Measurements from ENCODE around the gene TLK1.
A peak's percentile ranks its signal among the peaks of the same experiment; 100 is the strongest.

The TLK1 gene

DNA sequence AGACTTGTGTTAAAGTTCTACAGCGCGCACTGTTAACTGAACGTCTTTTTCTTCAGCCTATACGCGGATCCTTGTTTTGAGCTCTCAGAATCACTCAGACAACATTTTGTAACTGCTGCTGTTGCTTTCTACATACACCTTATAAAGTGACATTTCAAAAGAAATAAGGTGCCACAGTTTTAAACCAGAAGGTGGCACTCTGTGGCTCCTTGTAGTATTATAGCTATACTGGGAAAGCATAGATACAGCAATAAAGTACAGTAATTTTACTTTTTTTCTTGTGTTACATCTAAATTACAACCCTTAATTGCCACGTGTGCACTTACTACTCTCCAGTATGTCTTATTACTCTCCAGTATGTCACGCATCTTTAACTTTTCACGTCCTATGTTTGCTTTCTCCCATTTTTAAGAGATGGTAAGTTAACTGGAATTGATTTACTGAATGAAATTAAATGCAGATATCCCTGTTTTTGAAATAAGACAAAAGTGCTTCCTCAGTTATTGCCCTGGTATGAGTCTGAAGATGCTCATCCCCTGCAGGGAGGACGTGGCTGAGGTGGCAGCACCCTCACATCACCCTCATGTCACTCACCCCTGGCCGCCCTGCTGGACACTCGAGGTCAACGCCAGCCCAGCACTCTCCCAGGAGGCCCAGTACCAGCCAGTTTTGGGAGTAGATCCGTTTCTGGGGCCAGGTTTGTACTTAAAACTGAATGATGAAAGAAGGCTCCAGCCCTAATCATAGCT lies 193.9 kb downstream of the TLK1 start:
- no peak for DNase-seq (ENCODE audit: low read depth)

DNA sequence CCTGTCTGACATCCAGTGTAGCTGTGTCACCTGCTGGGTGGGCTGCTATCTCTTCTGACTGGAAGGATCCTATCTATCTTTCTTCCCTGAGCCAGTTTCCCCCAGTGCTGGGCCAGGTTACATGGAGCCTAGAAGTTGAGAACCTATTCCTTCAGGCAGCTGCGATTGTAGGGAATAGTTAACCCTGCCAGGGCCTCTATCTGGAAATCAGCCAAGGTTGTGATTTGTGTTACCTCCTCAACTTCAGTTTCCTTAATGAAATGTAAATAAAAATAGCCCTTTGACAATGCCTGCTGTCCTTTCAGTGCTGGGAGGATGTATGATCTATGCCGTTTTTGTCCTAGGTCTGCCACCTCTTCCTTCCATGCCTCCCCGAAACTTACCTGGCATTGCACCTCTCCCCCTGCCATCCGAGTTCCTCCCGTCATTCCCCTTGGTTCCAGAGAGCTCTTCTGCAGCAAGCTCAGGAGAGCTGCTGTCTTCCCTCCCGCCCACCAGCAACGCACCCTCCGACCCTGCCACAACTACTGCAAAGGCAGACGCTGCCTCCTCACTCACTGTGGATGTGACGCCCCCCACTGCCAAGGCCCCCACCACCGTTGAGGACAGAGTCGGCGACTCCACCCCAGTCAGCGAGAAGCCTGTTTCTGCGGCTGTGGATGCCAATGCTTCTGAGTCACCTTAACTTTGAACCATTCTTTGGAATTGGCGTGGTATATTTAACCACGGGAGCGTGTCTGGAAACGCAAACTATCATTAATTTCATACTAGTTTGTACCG lies 195.1 kb downstream of the TLK1 start:
- no peak for DNase-seq (ENCODE audit: low read depth)

DNA sequence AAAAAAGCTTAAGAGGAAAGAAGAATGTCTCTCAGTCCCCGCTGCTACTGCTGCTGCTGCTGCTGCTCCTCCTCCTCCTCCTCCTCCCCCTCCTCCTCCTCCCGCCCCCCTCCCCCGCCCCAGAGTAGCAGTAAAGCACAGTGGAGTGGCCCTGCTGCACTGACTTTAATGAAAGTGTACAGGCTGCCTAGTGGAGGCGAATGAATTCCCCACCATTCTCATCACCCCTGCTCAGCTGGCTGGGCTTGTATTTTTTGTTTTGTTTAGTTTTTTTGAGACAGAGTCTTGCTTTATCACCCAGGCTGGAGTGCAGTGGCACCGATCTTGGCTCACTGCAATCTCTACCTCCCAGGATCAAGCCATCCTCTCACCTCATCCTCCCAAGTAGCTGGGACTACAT lies 197.3 kb downstream of the TLK1 start:
- no peak for DNase-seq (ENCODE audit: low read depth)

DNA sequence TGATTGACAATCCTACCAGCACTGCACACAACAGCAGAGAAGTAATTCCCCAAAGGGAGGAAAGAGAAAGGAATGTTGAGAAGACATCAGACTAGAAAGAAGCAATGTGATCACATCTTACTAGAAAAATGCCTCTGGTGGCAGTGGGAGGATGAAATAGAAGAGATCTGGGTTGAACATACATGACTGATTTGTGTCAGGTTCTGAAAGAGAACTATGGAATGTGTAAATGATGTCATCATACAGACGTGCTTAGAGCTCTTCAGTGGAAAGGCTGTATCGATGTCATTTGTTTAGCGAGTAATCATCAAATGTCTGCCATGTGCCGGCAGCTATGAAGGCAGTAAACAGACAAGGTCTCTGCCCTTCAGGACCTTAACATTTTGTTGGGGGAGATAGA lies 206.8 kb downstream of the TLK1 start:
- DNase-seq (ENCODE audit: low read depth) = no peak

DNA sequence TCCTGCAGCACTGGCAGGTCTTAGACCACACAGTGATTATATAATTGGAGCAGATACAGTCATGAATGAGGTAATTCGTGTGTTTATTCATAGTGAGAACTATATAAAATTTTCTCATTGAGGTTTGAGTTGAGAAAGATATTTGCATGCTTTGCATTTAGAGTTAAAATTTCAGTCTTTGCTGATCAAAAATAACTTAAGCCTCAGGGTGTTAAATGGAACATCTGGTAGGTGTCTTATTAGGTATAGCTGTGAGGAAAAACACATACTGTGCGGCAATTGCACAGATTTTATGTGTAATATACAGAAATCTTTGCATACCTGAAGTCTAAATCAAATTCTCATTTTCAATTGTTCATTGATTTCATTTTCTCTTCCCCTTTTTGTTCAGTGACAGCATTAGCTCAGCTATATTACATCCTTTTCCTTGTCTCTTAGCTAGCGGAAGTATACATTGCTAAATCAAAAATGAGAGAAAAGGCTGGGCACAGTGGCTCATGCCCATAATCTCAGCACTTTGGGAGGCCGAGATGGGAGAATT lies 210.4 kb downstream of the TLK1 start:
- no peak for DNase-seq (ENCODE audit: low read depth)

DNA sequence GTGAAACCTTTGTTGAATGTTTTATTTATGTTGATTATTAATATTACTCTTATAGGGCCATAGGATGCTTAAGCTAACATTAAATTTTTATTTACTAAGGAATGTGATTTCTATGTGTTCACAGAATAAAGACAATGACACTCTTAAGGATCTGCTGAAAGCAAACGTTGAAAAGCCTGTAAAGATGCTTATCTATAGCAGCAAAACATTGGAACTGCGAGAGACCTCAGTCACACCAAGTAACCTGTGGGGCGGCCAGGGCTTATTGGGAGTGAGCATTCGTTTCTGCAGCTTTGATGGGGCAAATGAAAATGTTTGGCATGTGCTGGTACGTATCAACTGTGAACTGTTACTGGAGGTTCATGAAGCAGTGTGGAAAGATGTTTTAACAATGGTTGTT lies 211.3 kb downstream of the TLK1 start:
- DNase-seq (ENCODE audit: low read depth) = no peak

DNA sequence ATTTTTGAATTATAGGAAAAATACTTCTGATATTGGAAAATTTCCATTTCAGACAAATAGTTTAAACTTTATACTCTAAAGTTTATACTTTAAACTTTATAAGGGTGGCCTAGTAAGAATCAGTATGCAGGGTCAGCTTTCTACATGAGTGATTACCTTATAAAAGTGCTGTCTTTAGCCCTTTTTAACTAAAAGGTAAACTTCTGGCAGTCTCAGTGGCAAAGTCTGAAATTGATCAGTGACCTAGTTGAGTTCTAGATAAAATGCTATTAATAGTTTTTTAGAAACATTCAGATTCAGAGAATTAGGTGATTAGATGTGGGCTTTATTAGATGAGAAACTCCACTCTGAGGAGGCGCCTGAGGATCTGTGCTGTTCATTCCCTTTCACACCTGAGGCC lies 216.1 kb downstream of the TLK1 start:
- no peak for DNase-seq (ENCODE audit: low read depth)

DNA sequence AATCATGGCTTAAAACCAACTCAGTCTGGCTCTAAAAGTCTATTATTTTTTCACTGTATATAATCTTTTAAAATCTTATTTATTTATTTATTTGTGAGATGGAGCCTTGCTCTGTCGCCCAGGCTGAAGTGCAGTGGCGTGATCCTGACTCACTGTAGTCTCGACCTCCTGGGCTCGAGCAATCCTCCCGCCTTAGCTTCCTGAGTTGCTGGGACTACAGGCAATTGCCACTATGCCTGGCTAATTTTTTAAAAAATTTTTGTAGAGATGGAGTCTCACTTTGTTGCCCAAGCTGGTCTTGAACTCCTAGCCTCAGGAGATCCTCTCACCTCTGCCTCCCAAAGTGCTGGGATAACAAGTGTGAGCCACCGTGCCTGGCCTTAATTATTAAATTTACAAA lies 217.1 kb downstream of the TLK1 start:
- DNase-seq (ENCODE audit: low read depth) = no peak

DNA sequence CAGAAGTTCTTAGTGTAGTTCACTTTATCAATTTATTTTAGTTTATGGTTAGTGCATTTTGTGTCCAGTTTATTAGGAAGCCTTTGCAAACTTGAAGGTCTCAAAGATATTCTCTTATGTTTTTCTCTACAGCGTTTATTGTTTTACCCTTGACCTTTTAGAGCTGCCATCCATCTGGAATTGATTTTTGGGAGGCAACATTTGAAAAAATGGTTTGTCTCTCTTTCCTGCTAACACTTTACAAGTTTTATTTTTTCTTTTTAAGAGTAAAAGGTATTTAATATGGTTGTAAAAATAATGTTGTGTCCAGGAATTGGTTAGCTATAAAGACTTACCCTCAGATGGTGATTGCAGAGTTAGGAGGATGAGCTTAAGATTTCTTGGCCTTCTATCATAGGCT lies 217.7 kb downstream of the TLK1 start:
- DNase-seq (ENCODE audit: low read depth) = peak; percentile 21

DNA sequence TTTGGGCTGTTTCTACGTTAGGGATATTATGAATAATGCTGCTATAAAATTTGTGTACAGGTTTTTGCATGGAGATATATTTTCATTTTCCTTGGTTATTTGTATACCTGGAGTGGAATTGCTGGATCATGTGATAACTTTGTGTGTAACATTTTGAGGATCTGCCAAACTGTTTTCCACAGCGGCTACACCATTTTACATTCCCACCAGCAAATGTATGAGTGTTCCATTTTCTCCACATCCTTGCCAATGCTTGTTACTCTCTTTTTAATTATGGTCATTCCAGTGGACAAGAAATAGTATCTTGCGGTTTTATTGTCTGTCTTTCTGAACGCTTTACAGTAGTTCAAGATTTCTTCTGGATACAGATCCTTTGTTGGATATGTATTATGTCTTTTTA lies 218.1 kb downstream of the TLK1 start:
- no peak for DNase-seq (ENCODE audit: low read depth)

Measured in fibroblast of gingiva (primary cell).